WTC11 (cell line): ENCODE data around the gene BTBD2. TPM values are rescaled to one million over a fixed set of nuclear protein-coding genes. Genes with fewer than 3 reads are reported as not detected.

Source experiments
- ATAC-seq: fragments of 200-7000 bp; cut with Tn5 transposase; 2 replicates; pipeline ENCODE4 v1.10.0; 2021; ENCODE audit warnings: mild to moderate bottlenecking, moderate library complexity
- CTCF ChIA-PET: fragments of 300-600 bp; sonication (Branson Sonifier 250); formaldehyde crosslinking; loops from one replicate; lab custom pipeline; 2021; ENCODE audit warnings: antibody characterized with exemption; lab: Charles Lee
- POLR2A ChIA-PET: fragments of 350-600 bp; sonication (Branson Sonifier 250); formaldehyde crosslinking; loops from one replicate; lab custom pipeline; 2021; ENCODE audit warnings: antibody characterized with exemption; lab: Charles Lee
- DNase-seq: peaks from one replicate; pipeline ENCODE4 v3.0.0; 2021; ENCODE audit warnings: low spot score
- H3K27ac Mint-ChIP-seq: 2 replicates; pipeline ENCODE4 v1.8.0; 2021; ENCODE audit warnings: mixed read lengths
- H3K27me3 Mint-ChIP-seq: 2 replicates; pipeline ENCODE4 v1.8.0; 2021; ENCODE audit warnings: low read depth, mild to moderate bottlenecking, moderate library complexity, mixed read lengths
- H3K36me3 Mint-ChIP-seq: 2 replicates; pipeline ENCODE4 v1.8.0; 2021; ENCODE audit warnings: mixed read lengths
- H3K4me1 Mint-ChIP-seq: 2 replicates; pipeline ENCODE4 v1.8.0; 2022; ENCODE audit warnings: mixed read lengths
- H3K4me3 Mint-ChIP-seq: 2 replicates; pipeline ENCODE4 v1.8.0; 2021; ENCODE audit warnings: mild to moderate bottlenecking, moderate library complexity, mixed read lengths
- H3K9me3 Mint-ChIP-seq: 2 replicates; pipeline ENCODE4 v1.8.0; 2021; ENCODE audit warnings: mixed read lengths
- AR ChIP-seq: fragments of 250-450 bp; sonication (Bioruptor Pico); IDR thresholded peaks from 2 replicates; pipeline ENCODE4 v1.9.0; 2021; ENCODE audit warnings: mild to moderate bottlenecking
- ARID4B ChIP-seq: sonication (generic); formaldehyde crosslinking; IDR thresholded peaks from 2 replicates; pipeline ENCODE4 v1.8.0; 2023; ENCODE audit warnings: missing genetic modification reagents, mild to moderate bottlenecking, borderline replicate concordance
- ATF6 ChIP-seq: sonication (generic); formaldehyde crosslinking; IDR thresholded peaks from 2 replicates; pipeline ENCODE4 v1.8.1; 2023; ENCODE audit warnings: mild to moderate bottlenecking, missing genetic modification reagents
- CBFB ChIP-seq: sonication (generic); formaldehyde crosslinking; IDR thresholded peaks from 2 replicates; pipeline ENCODE4 v1.8.1; 2022; ENCODE audit warnings: mild to moderate bottlenecking, low read depth, missing genetic modification reagents
- CREM ChIP-seq: sonication (generic); formaldehyde crosslinking; IDR thresholded peaks from 2 replicates; pipeline ENCODE4 v1.8.1; 2022; ENCODE audit warnings: mild to moderate bottlenecking, missing genetic modification reagents, moderate library complexity
- ELF4 ChIP-seq: sonication (generic); formaldehyde crosslinking; IDR thresholded peaks from 2 replicates; pipeline ENCODE4 v1.8.1; 2022; ENCODE audit warnings: low read depth, mild to moderate bottlenecking, moderate library complexity, missing genetic modification reagents
- EMX1 ChIP-seq: fragments of 250-450 bp; sonication (Bioruptor Pico); IDR thresholded peaks from 2 replicates; pipeline ENCODE4 v1.8.0; 2021; ENCODE audit warnings: mild to moderate bottlenecking
- ETV6 ChIP-seq: sonication (generic); formaldehyde crosslinking; IDR thresholded peaks from 2 replicates; pipeline ENCODE4 v1.8.1; 2022; ENCODE audit warnings: mild to moderate bottlenecking, missing genetic modification reagents
- FOXJ3 ChIP-seq: sonication (generic); formaldehyde crosslinking; IDR thresholded peaks from 2 replicates; pipeline ENCODE4 v1.9.0; 2021; ENCODE audit warnings: missing genetic modification reagents, mild to moderate bottlenecking, borderline replicate concordance
- OVOL2 ChIP-seq: fragments of 250-450 bp; sonication (Bioruptor Pico); IDR thresholded peaks from 2 replicates; pipeline ENCODE4 v1.9.0; 2021; ENCODE audit warnings: mild to moderate bottlenecking, borderline replicate concordance
- RELA ChIP-seq: sonication (generic); formaldehyde crosslinking; IDR thresholded peaks from 2 replicates; pipeline ENCODE4 v1.8.1; 2022; ENCODE audit warnings: missing genetic modification reagents, mild to moderate bottlenecking, borderline replicate concordance
- SMAD3 ChIP-seq: sonication (generic); formaldehyde crosslinking; IDR thresholded peaks from 2 replicates; pipeline ENCODE4 v1.8.0; 2022; ENCODE audit warnings: missing genetic modification reagents, mild to moderate bottlenecking, borderline replicate concordance
- ZBTB21 ChIP-seq: sonication (generic); formaldehyde crosslinking; IDR thresholded peaks from 2 replicates; pipeline ENCODE4 v1.8.1; 2023; ENCODE audit warnings: mild to moderate bottlenecking, missing genetic modification reagents, borderline replicate concordance
- total RNA-seq: library from RNA; stranded (reverse); gene quantifications from 3 replicates; pipeline ENCODE4 v1.2.3, GENCODE V29; 2021
- TF ChIP-seq, protein P1 (sequence below): fragments of 250-450 bp; sonication (Bioruptor Pico); conservative IDR thresholded peaks from 2 replicates; pipeline ENCODE4 v1.9.0; 2021; ENCODE audit warnings: mild to moderate bottlenecking
- TF ChIP-seq, protein P2 (sequence below): fragments of 250-450 bp; sonication (Bioruptor Pico); IDR thresholded peaks from 2 replicates; pipeline ENCODE4 v1.9.0; 2021; ENCODE audit warnings: mild to moderate bottlenecking
- TF ChIP-seq, protein P3 (sequence below): sonication (generic); formaldehyde crosslinking; IDR thresholded peaks from 2 replicates; pipeline ENCODE4 v1.8.1; 2023; ENCODE audit warnings: mild to moderate bottlenecking, missing genetic modification reagents, borderline replicate concordance
- TF ChIP-seq, protein P4 (sequence below): sonication (generic); formaldehyde crosslinking; IDR thresholded peaks from 2 replicates; pipeline ENCODE4 v1.8.0; 2023; ENCODE audit warnings: missing genetic modification reagents

BTBD2 gene
- total RNA-seq, 1 experiment from 2014 or later = 106 TPM

GRCh38 chr19:2045501-2046045 lies 30.1 kb upstream of the BTBD2 start:
- ATAC-seq = no peak
- TF ChIP-seq CREM (CRISPR knock-in tag) (no peak), RELA (CRISPR knock-in tag) (no peak), ETV6 (CRISPR knock-in tag) (no peak), ELF4 (CRISPR knock-in tag) (no peak), ATF6 (CRISPR knock-in tag) (no peak), EMX1 (no peak), SMAD3 (CRISPR knock-in tag) (no peak), ARID4B (no peak), FOXJ3 (no peak)
- TF ChIP-seq, protein P1, sequence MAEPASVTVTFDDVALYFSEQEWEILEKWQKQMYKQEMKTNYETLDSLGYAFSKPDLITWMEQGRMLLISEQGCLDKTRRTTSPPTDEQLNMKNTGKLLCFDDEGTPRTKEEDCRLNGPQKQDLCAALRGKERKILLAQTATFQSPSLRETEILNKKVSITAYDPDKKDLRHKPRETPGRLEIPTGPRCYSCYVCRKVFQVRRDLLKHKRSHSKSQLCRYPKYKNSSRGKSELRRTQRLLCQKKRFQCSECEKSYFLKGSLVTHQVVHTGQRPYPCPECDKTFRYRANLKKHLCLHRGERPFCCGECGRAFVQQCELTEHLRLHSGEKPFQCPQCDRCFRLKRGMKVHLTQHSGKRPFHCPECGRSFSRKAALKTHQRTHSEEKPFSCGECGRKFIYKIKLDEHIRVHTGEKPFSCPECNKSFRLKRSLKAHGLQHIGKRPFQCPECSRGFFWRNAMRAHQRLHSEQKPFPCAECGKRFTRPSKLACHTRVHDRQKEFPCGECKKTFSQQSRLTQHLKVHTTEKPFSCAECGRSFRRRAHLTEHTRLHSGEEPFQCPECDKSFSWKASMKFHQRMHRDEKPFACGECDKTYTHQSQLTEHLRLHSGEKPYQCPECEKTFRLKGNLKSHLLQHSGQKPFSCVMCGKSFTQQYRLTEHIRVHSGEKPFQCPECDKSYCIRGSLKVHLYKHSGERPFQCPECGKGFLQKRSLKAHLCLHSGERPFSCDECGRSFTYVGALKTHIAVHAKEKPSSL = no peak
- TF ChIP-seq, protein P2, sequence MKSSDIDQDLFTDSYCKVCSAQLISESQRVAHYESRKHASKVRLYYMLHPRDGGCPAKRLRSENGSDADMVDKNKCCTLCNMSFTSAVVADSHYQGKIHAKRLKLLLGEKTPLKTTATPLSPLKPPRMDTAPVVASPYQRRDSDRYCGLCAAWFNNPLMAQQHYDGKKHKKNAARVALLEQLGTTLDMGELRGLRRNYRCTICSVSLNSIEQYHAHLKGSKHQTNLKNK (CRISPR knock-in tag) = no peak
- peaks cover 11% of the 10 kb centered on the region for H3K4me1 Mint-ChIP-seq
- H3K27me3 Mint-ChIP-seq = no peaks in the 10 kb centered on the region
- ChIA-PET POLR2A (no interaction called here), CTCF (no interaction called here)
- no peak for DNase-seq
- H3K4me3 Mint-ChIP-seq = no peak overlapping the region
- H3K27ac Mint-ChIP-seq = no peak overlapping the region
- peaks cover 3% of the 10 kb centered on the region; the same call in 1 of the 2 replicates for H3K36me3 Mint-ChIP-seq
- H3K9me3 Mint-ChIP-seq = no peaks in the 10 kb centered on the region

GRCh38 chr19:2044709-2045500 lies 29.4 kb upstream of the BTBD2 start:
- CTCF ChIA-PET = interaction anchor here (1.3 kb wide), 1 partner anchor 25 kb away, joined by 3 read pairs; no protein-coding TSS in a partner anchor
- ATAC-seq (no peak), DNase-seq (no peak)
- H3K27ac Mint-ChIP-seq = peak overlapping the region; percentile 74; the same call in 1 of the 2 replicates
- peaks cover 3% of the 10 kb centered on the region; the same call in 1 of the 2 replicates for H3K36me3 Mint-ChIP-seq
- no peaks in the 10 kb centered on the region for H3K9me3 Mint-ChIP-seq
- no peak overlapping the region for H3K4me3 Mint-ChIP-seq
- peaks cover 10% of the 10 kb centered on the region for H3K4me1 Mint-ChIP-seq
- H3K27me3 Mint-ChIP-seq = no peaks in the 10 kb centered on the region
- POLR2A ChIA-PET = no interaction called here
- TF ChIP-seq, protein P3, sequence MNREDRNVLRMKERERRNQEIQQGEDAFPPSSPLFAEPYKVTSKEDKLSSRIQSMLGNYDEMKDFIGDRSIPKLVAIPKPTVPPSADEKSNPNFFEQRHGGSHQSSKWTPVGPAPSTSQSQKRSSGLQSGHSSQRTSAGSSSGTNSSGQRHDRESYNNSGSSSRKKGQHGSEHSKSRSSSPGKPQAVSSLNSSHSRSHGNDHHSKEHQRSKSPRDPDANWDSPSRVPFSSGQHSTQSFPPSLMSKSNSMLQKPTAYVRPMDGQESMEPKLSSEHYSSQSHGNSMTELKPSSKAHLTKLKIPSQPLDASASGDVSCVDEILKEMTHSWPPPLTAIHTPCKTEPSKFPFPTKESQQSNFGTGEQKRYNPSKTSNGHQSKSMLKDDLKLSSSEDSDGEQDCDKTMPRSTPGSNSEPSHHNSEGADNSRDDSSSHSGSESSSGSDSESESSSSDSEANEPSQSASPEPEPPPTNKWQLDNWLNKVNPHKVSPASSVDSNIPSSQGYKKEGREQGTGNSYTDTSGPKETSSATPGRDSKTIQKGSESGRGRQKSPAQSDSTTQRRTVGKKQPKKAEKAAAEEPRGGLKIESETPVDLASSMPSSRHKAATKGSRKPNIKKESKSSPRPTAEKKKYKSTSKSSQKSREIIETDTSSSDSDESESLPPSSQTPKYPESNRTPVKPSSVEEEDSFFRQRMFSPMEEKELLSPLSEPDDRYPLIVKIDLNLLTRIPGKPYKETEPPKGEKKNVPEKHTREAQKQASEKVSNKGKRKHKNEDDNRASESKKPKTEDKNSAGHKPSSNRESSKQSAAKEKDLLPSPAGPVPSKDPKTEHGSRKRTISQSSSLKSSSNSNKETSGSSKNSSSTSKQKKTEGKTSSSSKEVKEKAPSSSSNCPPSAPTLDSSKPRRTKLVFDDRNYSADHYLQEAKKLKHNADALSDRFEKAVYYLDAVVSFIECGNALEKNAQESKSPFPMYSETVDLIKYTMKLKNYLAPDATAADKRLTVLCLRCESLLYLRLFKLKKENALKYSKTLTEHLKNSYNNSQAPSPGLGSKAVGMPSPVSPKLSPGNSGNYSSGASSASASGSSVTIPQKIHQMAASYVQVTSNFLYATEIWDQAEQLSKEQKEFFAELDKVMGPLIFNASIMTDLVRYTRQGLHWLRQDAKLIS (CRISPR knock-in tag) = no peak
- TF ChIP-seq OVOL2 (CRISPR knock-in tag) (no peak), ZBTB21 (CRISPR knock-in tag) (no peak), AR (CRISPR knock-in tag) (no peak), CBFB (CRISPR knock-in tag) (no peak)
- TF ChIP-seq, protein P4, sequence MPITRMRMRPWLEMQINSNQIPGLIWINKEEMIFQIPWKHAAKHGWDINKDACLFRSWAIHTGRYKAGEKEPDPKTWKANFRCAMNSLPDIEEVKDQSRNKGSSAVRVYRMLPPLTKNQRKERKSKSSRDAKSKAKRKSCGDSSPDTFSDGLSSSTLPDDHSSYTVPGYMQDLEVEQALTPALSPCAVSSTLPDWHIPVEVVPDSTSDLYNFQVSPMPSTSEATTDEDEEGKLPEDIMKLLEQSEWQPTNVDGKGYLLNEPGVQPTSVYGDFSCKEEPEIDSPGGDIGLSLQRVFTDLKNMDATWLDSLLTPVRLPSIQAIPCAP (CRISPR knock-in tag) = no peak
